ENCODE results near the gene CYP4V2. TPM values are rescaled to one million over a fixed set of nuclear protein-coding genes. Genes with fewer than 3 reads are reported as not detected.

CYP4V2 gene
- polyA plus RNA-seq, 1 donor from 2014 or later: 5.6 TPM

- Histone ChIP-seq H3K4me3 (ENCODE audit: low read length) (no peak overlapping the region), H3K79me2 (replicated peaks; ENCODE audit: insufficient read depth, low read length) (no peaks in the 10 kb centered on the region), H3F3A (ENCODE audit: insufficient read depth, low read length, poor library complexity, severe bottlenecking) (no peaks in the 10 kb centered on the region), H4K20me1 (ENCODE audit: insufficient read depth) (no peaks in the 10 kb centered on the region), H2AFZ (ENCODE audit: low read depth, low read length) (no peak overlapping the region), H3K9ac (ENCODE audit: low read length) (no peak overlapping the region), H3K9me3 (ENCODE audit: low read length) (peaks cover 6% of the 10 kb centered on the region), H3K4me2 (ENCODE audit: low read length) (no peak overlapping the region), H3K27ac (ENCODE audit: low read length) (no peak overlapping the region), H3K9me2 (ENCODE audit: insufficient read depth, low read length) (no peaks in the 10 kb centered on the region), H3K36me3 (ENCODE audit: insufficient read depth, low read length) (no peaks in the 10 kb centered on the region), H3K27me3 (ENCODE audit: insufficient read depth, low read depth, low read length) (no peaks in the 10 kb centered on the region)
- TF ChIP-seq POLR2AphosphoS5 (IDR thresholded peaks at IDR 0.05): no peak
- TF ChIP-seq RAD21 (conservative IDR thresholded peaks at IDR 0.05): no peak
- no peak for TF ChIP-seq TAF1 (IDR thresholded peaks at IDR 0.05; ENCODE audit: low read depth)
Observed at GRCh38 chr4:186225848-186226247, 34.5 kb downstream of the CYP4V2 start.

DNA sequence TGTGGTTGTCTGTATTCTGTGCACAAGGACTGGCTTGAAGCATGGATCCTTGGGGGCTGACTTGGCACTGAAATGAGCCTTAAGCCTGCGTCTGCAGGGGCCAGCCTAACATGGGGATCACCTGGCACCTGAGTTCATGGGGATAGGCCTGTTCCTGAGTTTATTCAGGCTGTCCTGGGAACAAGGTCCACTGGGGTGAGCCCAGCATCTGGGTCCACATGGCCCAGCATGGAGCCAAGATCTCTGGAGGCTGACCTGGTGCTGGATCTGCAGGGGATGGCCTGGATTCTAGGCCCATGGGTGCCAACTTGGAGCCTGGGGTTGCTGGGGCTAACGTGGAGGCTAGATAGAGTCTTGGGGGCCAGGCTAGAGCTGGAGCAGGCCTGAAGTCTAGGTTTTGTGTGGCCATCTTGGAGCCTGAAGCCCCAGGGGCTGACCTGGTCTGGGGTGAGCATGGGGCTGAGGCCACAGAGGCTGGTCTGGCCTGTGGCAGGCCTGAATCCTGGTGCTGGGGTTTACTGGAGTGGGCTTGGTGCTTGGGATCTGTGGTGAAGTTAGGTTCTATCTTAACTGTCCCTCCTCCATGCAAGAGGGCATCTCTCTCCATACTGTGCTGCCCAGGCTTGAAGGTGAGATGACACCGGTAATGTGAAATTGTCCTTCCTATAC is 35.3 kb downstream of the CYP4V2 start:
- Histone ChIP-seq H4K20me1 (ENCODE audit: insufficient read depth) (no peaks in the 10 kb centered on the region), H3K9me2 (ENCODE audit: insufficient read depth, low read length) (no peaks in the 10 kb centered on the region)

More for the DNA sequence above, 35.3 kb downstream of the CYP4V2 start:
- TF ChIP-seq, protein P1, sequence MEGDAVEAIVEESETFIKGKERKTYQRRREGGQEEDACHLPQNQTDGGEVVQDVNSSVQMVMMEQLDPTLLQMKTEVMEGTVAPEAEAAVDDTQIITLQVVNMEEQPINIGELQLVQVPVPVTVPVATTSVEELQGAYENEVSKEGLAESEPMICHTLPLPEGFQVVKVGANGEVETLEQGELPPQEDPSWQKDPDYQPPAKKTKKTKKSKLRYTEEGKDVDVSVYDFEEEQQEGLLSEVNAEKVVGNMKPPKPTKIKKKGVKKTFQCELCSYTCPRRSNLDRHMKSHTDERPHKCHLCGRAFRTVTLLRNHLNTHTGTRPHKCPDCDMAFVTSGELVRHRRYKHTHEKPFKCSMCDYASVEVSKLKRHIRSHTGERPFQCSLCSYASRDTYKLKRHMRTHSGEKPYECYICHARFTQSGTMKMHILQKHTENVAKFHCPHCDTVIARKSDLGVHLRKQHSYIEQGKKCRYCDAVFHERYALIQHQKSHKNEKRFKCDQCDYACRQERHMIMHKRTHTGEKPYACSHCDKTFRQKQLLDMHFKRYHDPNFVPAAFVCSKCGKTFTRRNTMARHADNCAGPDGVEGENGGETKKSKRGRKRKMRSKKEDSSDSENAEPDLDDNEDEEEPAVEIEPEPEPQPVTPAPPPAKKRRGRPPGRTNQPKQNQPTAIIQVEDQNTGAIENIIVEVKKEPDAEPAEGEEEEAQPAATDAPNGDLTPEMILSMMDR (IDR thresholded peaks at IDR 0.05; ENCODE audit: poor library complexity, severe bottlenecking): no peak
- TF ChIP-seq SMC3 (conservative IDR thresholded peaks at IDR 0.05; ENCODE audit: poor library complexity) (no peak), MXI1 (conservative IDR thresholded peaks at IDR 0.05; ENCODE audit: poor library complexity, severe bottlenecking) (no peak), RAD21 (conservative IDR thresholded peaks at IDR 0.05) (no peak), REST (IDR thresholded peaks at IDR 0.05; ENCODE audit: borderline replicate concordance) (no peak), TAF1 (IDR thresholded peaks at IDR 0.05; ENCODE audit: low read depth) (no peak), EZH2 (IDR thresholded peaks at IDR 0.05; ENCODE audit: borderline replicate concordance, insufficient read depth, low read length, poor library complexity, severe bottlenecking) (no peak), POLR2AphosphoS5 (IDR thresholded peaks at IDR 0.05) (no peak), EP300 (conservative IDR thresholded peaks at IDR 0.05; ENCODE audit: poor library complexity, severe bottlenecking) (no peak)
- H3K9me3 ChIP-seq (ENCODE audit: low read length): peaks cover 6% of the 10 kb centered on the region
- no peaks in the 10 kb centered on the region for H3K79me2 ChIP-seq (replicated peaks; ENCODE audit: insufficient read depth, low read length)
- no peak overlapping the region for H2AFZ ChIP-seq (ENCODE audit: low read depth, low read length)
- no peak overlapping the region for H3K27ac ChIP-seq (ENCODE audit: low read length)
- no peak overlapping the region for H3K4me3 ChIP-seq (ENCODE audit: low read length)
- H3K27me3 ChIP-seq (ENCODE audit: insufficient read depth, low read depth, low read length): no peaks in the 10 kb centered on the region
- no peak overlapping the region for H3K9ac ChIP-seq (ENCODE audit: low read length)
- no peaks in the 10 kb centered on the region for H3K36me3 ChIP-seq (ENCODE audit: insufficient read depth, low read length)
- no peak overlapping the region for H3K4me2 ChIP-seq (ENCODE audit: low read length)
- H3F3A ChIP-seq (ENCODE audit: insufficient read depth, low read length, poor library complexity, severe bottlenecking): no peaks in the 10 kb centered on the region
